ENCODE measurements around the gene ANKRD44. TPM values are rescaled to one million over a fixed set of nuclear protein-coding genes. Genes with fewer than 3 reads are reported as not detected.

Gene ANKRD44
- polyA plus RNA-seq, 3 donors = 9.6 to 10.5 (median 9.8) TPM

GRCh38 chr2:197007716-197008628 is 302.6 kb downstream of the ANKRD44 start:
- DNase-seq (ENCODE audit: low read depth in 3 of 3, low spot score in 2 of 3) = no peak

- no peak for DNase-seq (ENCODE audit: low read depth in 3 of 3, low spot score in 2 of 3)
Observed at GRCh38 chr2:197001921-197002320, 308.7 kb downstream of the ANKRD44 start.

GRCh38 chr2:196995757-196996314 is 314.7 kb downstream of the ANKRD44 start:
- DNase-seq (ENCODE audit: low read depth in 3 of 3, low spot score in 2 of 3) = no peak

GRCh38 chr2:196994764-196995163 is 315.8 kb downstream of the ANKRD44 start:
- DNase-seq (ENCODE audit: low read depth in 3 of 3, low spot score in 2 of 3) = no peak

- no peak for DNase-seq (ENCODE audit: low read depth in 3 of 3, low spot score in 2 of 3)
Observed at GRCh38 chr2:196993617-196994016, 317.0 kb downstream of the ANKRD44 start.

- DNase-seq (ENCODE audit: low read depth in 3 of 3, low spot score in 2 of 3) = no peak
Observed at GRCh38 chr2:196992466-196992865, 318.1 kb downstream of the ANKRD44 start.

GRCh38 chr2:196990788-196991461 is 319.7 kb downstream of the ANKRD44 start:
- DNase-seq (ENCODE audit: low read depth in 3 of 3, low spot score in 2 of 3) = no peak

- no peak for DNase-seq (ENCODE audit: low read depth in 3 of 3, low spot score in 2 of 3)
Observed at GRCh38 chr2:196990092-196990491, 320.5 kb downstream of the ANKRD44 start.

- no peak for DNase-seq (ENCODE audit: low read depth in 3 of 3, low spot score in 2 of 3)
Observed at GRCh38 chr2:196989496-196989895, 321.1 kb downstream of the ANKRD44 start.

- DNase-seq (ENCODE audit: low read depth in 3 of 3, low spot score in 2 of 3) = no peak
Observed at GRCh38 chr2:196988639-196989038, 321.9 kb downstream of the ANKRD44 start.

- DNase-seq (ENCODE audit: low read depth in 3 of 3, low spot score in 2 of 3) = peak in 1 of 3 donors; percentile 14
Observed at GRCh38 chr2:196987649-196988364, 322.8 kb downstream of the ANKRD44 start.

GRCh38 chr2:196987298-196987648 is 323.3 kb downstream of the ANKRD44 start:
- no peak for DNase-seq (ENCODE audit: low read depth in 3 of 3, low spot score in 2 of 3)

- DNase-seq (ENCODE audit: low read depth in 3 of 3, low spot score in 2 of 3) = no peak
Observed at GRCh38 chr2:196985511-196986183, 324.9 kb downstream of the ANKRD44 start.

GRCh38 chr2:196984903-196985302 is 325.7 kb downstream of the ANKRD44 start:
- DNase-seq (ENCODE audit: low read depth in 3 of 3, low spot score in 2 of 3) = no peak

- DNase-seq (ENCODE audit: low read depth in 3 of 3, low spot score in 2 of 3) = no peak
Observed at GRCh38 chr2:196983934-196984333, 326.6 kb downstream of the ANKRD44 start.

GRCh38 chr2:196980473-196980872 is 330.1 kb downstream of the ANKRD44 start:
- no peak for DNase-seq (ENCODE audit: low read depth in 3 of 3, low spot score in 2 of 3)

GRCh38 chr2:196980001-196980400 is 330.6 kb downstream of the ANKRD44 start:
- no peak for DNase-seq (ENCODE audit: low read depth in 3 of 3, low spot score in 2 of 3)

GRCh38 chr2:196977507-196977906 is 333.1 kb downstream of the ANKRD44 start:
- no peak for DNase-seq (ENCODE audit: low read depth in 3 of 3, low spot score in 2 of 3)

GRCh38 chr2:196974970-196975369 is 335.6 kb downstream of the ANKRD44 start:
- no peak for DNase-seq (ENCODE audit: low read depth in 3 of 3, low spot score in 2 of 3)

GRCh38 chr2:196971574-196972279 is 338.9 kb downstream of the ANKRD44 start:
- no peak for DNase-seq (ENCODE audit: low read depth in 3 of 3, low spot score in 2 of 3)

Data from right renal cortex interstitium (tissue), 3 donors.